HepG2 (cell line): Measurements from ENCODE around the gene PDRG1. TPM values are rescaled to one million over a fixed set of nuclear protein-coding genes. Genes with fewer than 3 reads are reported as not detected.
A peak's percentile ranks its signal among the peaks of the same experiment; 100 is the strongest.

Experiments
- ATAC-seq: fragments of 200-7000 bp; cut with Tn5 transposase; 3 replicates; pipeline ENCODE4 v1.9.1; 2020; ENCODE audit warnings: mild to moderate bottlenecking, moderate library complexity
- BruUV-seq: library from RNA; stranded (reverse); fragments of 400-500 nt; replicated peaks from 2 replicates; lab custom pipeline; 2021; lab: Mats Ljungman, UMichigan
- CTCF ChIA-PET: fragments of 300-600 bp; formaldehyde crosslinking; extraction: SDS; loops from one replicate; lab custom pipeline; 2021; ENCODE audit warnings: low total read pairs, inconsistent platforms, low intra/inter-chr PET ratio; lab: Yijun Ruan, JAX
- POLR2A ChIA-PET: fragments of 350-600 bp; sonication (Branson Sonifier 250); formaldehyde crosslinking; loops from one replicate; lab custom pipeline; 2020; ENCODE audit warnings: antibody characterized with exemption, inconsistent platforms; lab: Yijun Ruan, JAX
- DNase-seq: peaks from one replicate; pipeline ENCODE4 v3.0.0-alpha.2; 2015; ENCODE audit warnings: low spot score
- FAIRE-seq: peaks from 3 replicates; lab custom pipeline; 2011; peaks lifted over from hg19 to GRCh38; lab: Jason Lieb, UNC
- H2AFZ ChIP-seq: one replicate; pipeline ENCODE4 v1.6.1; 2011; ENCODE audit warnings: low read length, inconsistent platforms
- H3K27ac ChIP-seq: fragments of 300-600 bp; 3 replicates; pipeline ENCODE4 v1.8.0; 2011; ENCODE audit warnings: mixed run types, mild to moderate bottlenecking, mixed read lengths, low read length, inconsistent platforms; ENCODE audit not compliant: insufficient read depth; ENCODE audit errors: extremely low read length
- H3K27me3 ChIP-seq, 2 experiments: fragments of 200-600 bp in 1 of 2; 2 replicates in 1 of 2; 3 replicates in 1 of 2; pipeline versions ENCODE4 v1.6.0 to v1.8.0; 2011; ENCODE audit warnings: low read length in 2 of 2, mild to moderate bottlenecking in 2 of 2, moderate library complexity in 2 of 2, inconsistent platforms in 1 of 2; ENCODE audit not compliant: insufficient read depth in 2 of 2, control insufficient read depth in 1 of 2
- H3K36me3 ChIP-seq, 2 experiments: fragments of 200-600 bp in 1 of 2; replicated peaks in 1 of 2; 2 replicates in 1 of 2; 3 replicates in 1 of 2; pipeline versions ENCODE4 v1.5.1 to v1.8.0; 2011; ENCODE audit warnings: low read length in 2 of 2, inconsistent platforms in 1 of 2; ENCODE audit not compliant: insufficient read depth in 2 of 2, control insufficient read depth in 1 of 2
- H3K4me1 ChIP-seq: 2 replicates; pipeline ENCODE4 v1.5.1; 2012; ENCODE audit warnings: low read length, inconsistent platforms; ENCODE audit not compliant: insufficient read depth
- H3K4me2 ChIP-seq: 2 replicates; pipeline ENCODE4 v1.6.0; 2011; ENCODE audit warnings: low read depth, low read length, inconsistent platforms
- H3K4me3 ChIP-seq, 3 experiments: fragments of 200-600 bp in 1 of 3; sonication (generic), shearing (Covaris generic) in 1 of 3; replicated peaks in 1 of 3; 2 replicates each; pipeline ENCODE4 v1.5.1; 2011 to 2016; ENCODE audit warnings: low read length in 3 of 3, inconsistent platforms in 2 of 3, low read depth in 2 of 3, mild to moderate bottlenecking in 2 of 3, control low read depth in 1 of 3, mixed read lengths in 1 of 3; ENCODE audit not compliant: insufficient read depth in 1 of 3
- H3K79me2 ChIP-seq: one replicate; pipeline ENCODE4 v1.6.1; 2011; ENCODE audit warnings: low read length, inconsistent platforms; ENCODE audit not compliant: insufficient read depth
- H3K9ac ChIP-seq: 2 replicates; pipeline ENCODE4 v1.6.0; 2011; ENCODE audit warnings: mild to moderate bottlenecking, low read depth, low read length, inconsistent platforms; ENCODE audit not compliant: insufficient read depth
- H3K9me3 ChIP-seq: 2 replicates; pipeline ENCODE4 v1.5.1; 2012; ENCODE audit warnings: mild to moderate bottlenecking, low read length
- H4K20me1 ChIP-seq: 2 replicates; pipeline ENCODE4 v1.6.0; 2011; ENCODE audit warnings: inconsistent platforms, mild to moderate bottlenecking, low read length, moderate library complexity; ENCODE audit not compliant: insufficient read depth
- ARID2 ChIP-seq: sonication (generic); formaldehyde crosslinking; IDR thresholded peaks from 2 replicates; pipeline ENCODE4 v1.8.1; 2022; ENCODE audit warnings: mild to moderate bottlenecking, missing genetic modification reagents, borderline replicate concordance
- BCL6 ChIP-seq: IDR thresholded peaks from 2 replicates; pipeline ENCODE4 v1.6.1; 2016; ENCODE audit warnings: missing genetic modification reagents, missing compliant biosample characterization
- CCDC6 ChIP-seq: sonication (generic); formaldehyde crosslinking; IDR thresholded peaks from 2 replicates; pipeline ENCODE4 v1.8.1; 2022; ENCODE audit warnings: mild to moderate bottlenecking, missing genetic modification reagents, moderate library complexity
- NCOR1 ChIP-seq: fragments of 200-600 bp; sonication (generic); IDR thresholded peaks from 2 replicates; pipeline ENCODE4 v1.7.0; 2017; ENCODE audit warnings: antibody characterized with exemption, low read length, borderline replicate concordance
- NR2F1 ChIP-seq, 2 experiments: fragments of 450-650 bp in 1 of 2; formaldehyde crosslinking in 1 of 2; IDR thresholded peaks; 2 replicates each; pipeline versions ENCODE4 v1.5.0 to v1.6.1; 2016 to 2020; ENCODE audit warnings: mild to moderate bottlenecking in 1 of 2, missing compliant biosample characterization in 1 of 2, missing genetic modification reagents in 1 of 2, moderate library complexity in 1 of 2
- PRDM4 ChIP-seq: sonication (generic); formaldehyde crosslinking; IDR thresholded peaks from 2 replicates; pipeline ENCODE4 v1.9.0; 2021; ENCODE audit warnings: missing genetic modification reagents, borderline replicate concordance
- ZNF3 ChIP-seq: IDR thresholded peaks from 2 replicates; pipeline ENCODE4 v1.7.0; 2017; ENCODE audit warnings: inconsistent platforms
- ZNF34 ChIP-seq: sonication (generic); formaldehyde crosslinking; IDR thresholded peaks from 2 replicates; pipeline ENCODE4 v1.4.0; 2020; ENCODE audit warnings: mild to moderate bottlenecking, missing genetic modification reagents, borderline replicate concordance
- ZNF629 ChIP-seq: sonication (generic); formaldehyde crosslinking; conservative IDR thresholded peaks from 2 replicates; pipeline ENCODE4 v1.5.0; 2020; ENCODE audit warnings: missing genetic modification reagents
- ZNF639 ChIP-seq: conservative IDR thresholded peaks from 2 replicates; pipeline ENCODE4 v1.6.1; 2018; ENCODE audit warnings: missing genetic modification reagents
- ZSCAN30 ChIP-seq: sonication (generic); formaldehyde crosslinking; IDR thresholded peaks from 2 replicates; pipeline ENCODE4 v1.5.0; 2020; ENCODE audit warnings: mild to moderate bottlenecking, missing genetic modification reagents
- WGBS: methylation state at CpG from one replicate; pipeline ENCODE4 v1.1.6; 2017; ENCODE audit warnings: low lambda C conversion rate; 5-methylcytosine and 5-hydroxymethylcytosine counted together
- in situ Hi-C: cut with HindIII; loops from 2 replicates; pipeline ENCODE4 v1.10.0; 2017; ENCODE audit warnings: low pct_unique_long_range_greater_than_20kb; ENCODE audit not compliant: extremely low pct_ligation_motif_present
- intact Hi-C: fragments of 100-400 bp; cut with micrococcal nuclease; formaldehyde crosslinking; loops from one replicate; pipeline ENCODE4 v1.10.0; 2022; ENCODE audit not compliant: unreplicated experiment
- polyA plus RNA-seq, 8 experiments: library from polyadenylated mRNA; depleted of rRNA in 3 of 8; stranded (reverse) in 7 of 8; unstranded in 1 of 8; fragments of >200 nt; fragmentation: Illumina TruSeq in 4 of 8; extraction: Trizol in 4 of 8; gene quantifications; 2 replicates each; pipeline versions ENCODE4 v1.2.1 to v1.2.3, GENCODE V29; 2011 to 2016; ENCODE audit warnings: low read depth in 4 of 8, missing spikeins in 1 of 8, mixed read lengths in 1 of 8; ENCODE audit not compliant: insufficient read depth in 1 of 8
- total RNA-seq, 5 experiments: library from RNA; depleted of rRNA; stranded (reverse); fragments of >200 nt; fragmentation: Illumina TruSeq; extraction: Trizol; gene quantifications; 2 replicates each; pipeline ENCODE4 v1.2.3, GENCODE V29; 2016; ENCODE audit warnings: low read depth in 1 of 5

The PDRG1 gene
- total and polyA plus RNA-seq, 2 of the 13 experiments (the other 11 are each of a cell fraction or from before 2014, with no cell fraction given): 16.6 to 18.0 TPM

GRCh38 chr20:31988430-31989015, 36.7 kb upstream of the PDRG1 start:
- intact Hi-C loops: no loop called here
- peaks cover 0 to 22% of the 10 kb centered on the region in 2 experiments; a peak in 3 of 5 replicates for H3K27me3 ChIP-seq
- H3K9ac ChIP-seq: no peak overlapping the region
- DNase-seq: no peak
- no peak; the same call in 2 of the 3 replicates for ATAC-seq
- no peak overlapping the region for H2AFZ ChIP-seq
- no peak overlapping the region for H3K4me2 ChIP-seq
- FAIRE-seq: no peak
- no peaks in the 10 kb centered on the region for H3K4me1 ChIP-seq
- no peaks in the 10 kb centered on the region for H3K9me3 ChIP-seq
- no peaks in the 10 kb centered on the region for H3K79me2 ChIP-seq
- CTCF ChIA-PET: no interaction called here
- no peaks in the 10 kb centered on the region for H4K20me1 ChIP-seq
- H3K36me3 ChIP-seq: no peaks in the 10 kb centered on the region
- in situ Hi-C loops: no loop called here
- POLR2A ChIA-PET: no interaction called here
- TF ChIP-seq ZSCAN30: no peak
- no peak for TF ChIP-seq CCDC6 (CRISPR knock-in tag)
- TF ChIP-seq PRDM4: no peak
- TF ChIP-seq ZNF34 (CRISPR knock-in tag): no peak
- peak; percentile 65 for TF ChIP-seq ZNF629 (CRISPR knock-in tag)
- H3K4me3 ChIP-seq: no peak overlapping the region
- no peak overlapping the region for H3K27ac ChIP-seq
- WGBS: 10% methylated on average over 5 of the region's 5 CpGs
- BruUV-seq: no TSS peak

GRCh38 chr20:31987744-31988143, 35.9 kb upstream of the PDRG1 start:
- Histone ChIP-seq H3K4me3 (no peak overlapping the region), H3K27me3 (peaks cover 0 to 17% of the 10 kb centered on the region in 2 experiments; a peak in 4 of 5 replicates), H3K27ac (no peak overlapping the region), H3K36me3 (no peaks in the 10 kb centered on the region), H3K9ac (no peak overlapping the region), H3K4me2 (no peak overlapping the region), H3K9me3 (no peaks in the 10 kb centered on the region), H4K20me1 (no peaks in the 10 kb centered on the region), H3K4me1 (no peaks in the 10 kb centered on the region), H2AFZ (no peak overlapping the region), H3K79me2 (no peaks in the 10 kb centered on the region)
- BruUV-seq: no TSS peak
- peak; percentile 67 for ATAC-seq
- FAIRE-seq: peak; percentile 66
- peak; percentile 45 for DNase-seq
- CTCF ChIA-PET: no interaction called here
- in situ Hi-C loops (no loop called here), intact Hi-C loops (no loop called here)
- POLR2A ChIA-PET: no interaction called here
- 8% methylated on average over 1 of the region's 1 CpG for WGBS
- TF ChIP-seq ZNF639 (CRISPR knock-in tag) (no peak), ARID2 (CRISPR knock-in tag) (no peak), NR2F1 (CRISPR knock-in tag; IDR thresholded peaks at IDR 0.05) (peak; percentile 12 to 75; a peak in 1 of 4 replicates), ZNF3 (CRISPR knock-in tag) (peak; percentile 91), PRDM4 (no peak), NCOR1 (0 out of 2 replicates have a peak, but pooled peaks have one; percentile 63), BCL6 (CRISPR knock-in tag) (0 out of 2 replicates have a peak, but pooled peaks have one; percentile 26)
